Stomach (tissue), 9 donors: ENCODE results near the gene GSG1L2. TPM values are rescaled to one million over a fixed set of nuclear protein-coding genes. Genes with fewer than 3 reads are reported as not detected.

Experiments used
- DNase-seq, 2 donors: peaks; one replicate each; pipeline versions ENCODE4 v3.0.0 to v3.0.0-alpha.2; 2013 to 2019
- H3K27ac ChIP-seq, 5 donors: fragments of 200-600 bp in 4 of 5; sonication (generic) in 4 of 5; one replicate each; pipeline ENCODE4 v1.5.1; 2013 to 2019; ENCODE audit warnings: mild to moderate bottlenecking in 1 of 5, moderate library complexity in 1 of 5
- H3K27me3 ChIP-seq, 3 donors: fragments of 200-600 bp; sonication (generic); one replicate each; pipeline ENCODE4 v1.5.1; 2017 to 2019; ENCODE audit warnings: mixed run types in 1 of 3
- H3K36me3 ChIP-seq, 4 donors: fragments of 200-600 bp; sonication (generic); 1 replicate in 3 of 4; 2 replicates in 1 of 4; pipeline ENCODE4 v1.5.1; 2016 to 2019
- H3K4me1 ChIP-seq, 4 donors: fragments of 200-600 bp; sonication (generic); one replicate each; pipeline ENCODE4 v1.5.1; 2016 to 2019
- H3K4me3 ChIP-seq, 4 donors: fragments of 200-600 bp; sonication (generic) in 3 of 4; one replicate each; pipeline ENCODE4 v1.5.1; 2016 to 2019; ENCODE audit warnings: mild to moderate bottlenecking in 1 of 4
- H3K9me3 ChIP-seq, 4 donors: fragments of 200-600 bp; sonication (generic); one replicate each; pipeline ENCODE4 v1.5.1; 2016 to 2019
- CTCF ChIP-seq, 7 experiments: fragments of 450-650 bp in 4 of 7; fragments of 200-600 bp in 3 of 7; sonication (generic) in 3 of 7; IDR thresholded peaks; one replicate each; pipeline ENCODE4 v1.5.1; 2016 to 2019; ENCODE audit warnings: antibody characterized with exemption in 7 of 7, control low read depth in 2 of 7, mild to moderate bottlenecking in 1 of 7
- EP300 ChIP-seq: sonication (generic); formaldehyde crosslinking; IDR thresholded peaks from one replicate; pipeline ENCODE4 v1.6.1; 2017; ENCODE audit warnings: antibody characterized with exemption
- POLR2A ChIP-seq, 4 donors: fragments of 450-650 bp; IDR thresholded peaks; one replicate each; pipeline ENCODE4 v1.6.1; 2016; ENCODE audit warnings: antibody characterized with exemption in 4 of 4, control low read depth in 2 of 4, mild to moderate bottlenecking in 1 of 4, moderate library complexity in 1 of 4
- POLR2AphosphoS5 ChIP-seq, 3 donors: sonication (generic); formaldehyde crosslinking; IDR thresholded peaks; one replicate each; pipeline ENCODE4 v1.6.1; 2016; ENCODE audit warnings: antibody characterized with exemption in 3 of 3
- WGBS, 5 donors: extraction: QIAGEN DNeasy Blood & Tissue Kit in 3 of 5; methylation state at CpG; one replicate each; pipeline versions ENCODE4 v1.1.5 to v1.1.7; 2013 to 2018; 5-methylcytosine and 5-hydroxymethylcytosine counted together
- intact Hi-C: fragments of 100-400 bp; cut with DNase I; formaldehyde crosslinking; loops from one replicate; pipeline ENCODE4 v1.15.1; 2023; ENCODE audit warnings: low total_unique reads
- polyA plus RNA-seq, 3 donors: library from polyadenylated mRNA; stranded (reverse); fragments of 200-250 nt; gene quantifications; one replicate each; pipeline ENCODE4 v1.2.3, GENCODE V29; 2013
- total RNA-seq, 5 donors: library from RNA; depleted of rRNA; stranded (reverse); fragments of >200 nt; gene quantifications; one replicate each; pipeline versions ENCODE4 v1.1.0 to v1.2.3, GENCODE V29; 2014 to 2016
- donor health status: healthy with polysubstance abuse.
- donor health status: Bipolar disorder and iron deficiency.
- donor health status: healthy.

GSG1L2 gene
- total and polyA plus RNA-seq, 8 donors: not detected

- no peak overlapping the region for H3K4me3 ChIP-seq
- peak; percentile 27 to 76 for DNase-seq
- no peaks in the 10 kb centered on the region for H3K9me3 ChIP-seq
- TF ChIP-seq CTCF (IDR thresholded peaks at IDR 0.05) (no peak), POLR2AphosphoS5 (IDR thresholded peaks at IDR 0.05) (peak; percentile 33 to 73 (median 70))
- H3K4me1 ChIP-seq: peaks cover 8 to 42% (median 15%) of the 10 kb centered on the region in 4 donors
- intact Hi-C loops: no loop called here
- no peaks in the 10 kb centered on the region for H3K36me3 ChIP-seq
- no peaks in the 10 kb centered on the region for H3K27me3 ChIP-seq
- WGBS, 5 donors: 38 to 52% (median 46%) methylated on average over 10 to 14 of the region's 14 CpGs
- peak overlapping the region; percentile 67 to 86 (median 84) for H3K27ac ChIP-seq
Observed at GRCh38 chr17:9842057-9842758, 20.3 kb upstream of the GSG1L2 start.

GRCh38 chr17:9839433-9839832, 17.6 kb upstream of the GSG1L2 start:
- H3K9me3 ChIP-seq: no peaks in the 10 kb centered on the region
- H3K27me3 ChIP-seq: no peaks in the 10 kb centered on the region
- no peaks in the 10 kb centered on the region for H3K36me3 ChIP-seq
- no peak overlapping the region for H3K27ac ChIP-seq
- peaks cover 8 to 42% (median 15%) of the 10 kb centered on the region in 4 donors for H3K4me1 ChIP-seq
- no peak overlapping the region for H3K4me3 ChIP-seq
- 48 to 62% (median 53%) methylated on average over 4 of the region's 4 CpGs for WGBS, 5 donors
- DNase-seq: no peak
- intact Hi-C loops: no loop called here
- TF ChIP-seq POLR2A (IDR thresholded peaks at IDR 0.05) (no peak), POLR2AphosphoS5 (IDR thresholded peaks at IDR 0.05) (no peak), EP300 (no peak), CTCF (IDR thresholded peaks at IDR 0.05) (no peak)

GRCh38 chr17:9837551-9838471, 15.9 kb upstream of the GSG1L2 start:
- peak overlapping the region in 4 of 5 donors; percentile 20 to 68 (median 30) for H3K27ac ChIP-seq
- DNase-seq: peak in 1 of 2 donors; percentile 71

GRCh38 chr17:9833922-9834321, 12.0 kb upstream of the GSG1L2 start:
- intact Hi-C loops: no loop called here

More at GRCh38 chr17:9837551-9838471, 15.9 kb upstream of the GSG1L2 start:
- Histone ChIP-seq H3K4me3 (no peak overlapping the region), H3K36me3 (no peaks in the 10 kb centered on the region), H3K9me3 (no peaks in the 10 kb centered on the region), H3K4me1 (peaks cover 5 to 34% (median 11%) of the 10 kb centered on the region in 4 donors), H3K27me3 (no peaks in the 10 kb centered on the region)
- TF ChIP-seq POLR2AphosphoS5 (IDR thresholded peaks at IDR 0.05): peak in 2 of 3 donors; percentile 12 to 16
- no peak for TF ChIP-seq EP300
- WGBS, 5 donors: 60 to 70% (median 68%) methylated on average over 11 of the region's 11 CpGs
- intact Hi-C loops: no loop called here

More at GRCh38 chr17:9833922-9834321, 12.0 kb upstream of the GSG1L2 start:
- TF ChIP-seq POLR2AphosphoS5 (IDR thresholded peaks at IDR 0.05) (no peak), CTCF (IDR thresholded peaks at IDR 0.05) (no peak), POLR2A (IDR thresholded peaks at IDR 0.05) (no peak), EP300 (no peak)
- no peaks in the 10 kb centered on the region for H3K36me3 ChIP-seq
- WGBS, 5 donors: 82 to 94% (median 91%) methylated on average over 3 to 4 of the region's 4 CpGs
- H3K27ac ChIP-seq: no peak overlapping the region
- no peaks in the 10 kb centered on the region for H3K9me3 ChIP-seq
- H3K4me3 ChIP-seq: no peak overlapping the region
- H3K4me1 ChIP-seq: peaks cover 0 to 27% (median 7%) of the 10 kb centered on the region in 4 donors
- H3K27me3 ChIP-seq: no peaks in the 10 kb centered on the region
- peak in 1 of 2 donors; percentile 25 for DNase-seq
